ENCODE results near the gene OLAH.
A peak's percentile ranks its signal among the peaks of the same experiment; 100 is the strongest.
"Not testable (repeated sequence)": the region's sequence is repeated elsewhere in the genome, so short reads cannot be mapped to it uniquely, and the experiment has no call there.

OLAH gene

GRCh38 chr10:15043674-15044073, at the start of gene OLAH:
TSS of gene OLAH (plus strand) at chr10:15043943. CDS start at chr10:15047289, 3,346 bp downstream.
- DNase-seq (ENCODE audit: low spot score) = no peak

GRCh38 chr10:14995964-14996565, 47.7 kb upstream of the OLAH start:
- no peak for DNase-seq (ENCODE audit: low spot score)

- DNase-seq (ENCODE audit: low spot score) = not testable (repeated sequence)
These were observed 30.2 kb upstream of the OLAH start for GRCh38 chr10:15013530-15013929.

- DNase-seq (ENCODE audit: low spot score) = peak; percentile 2
These were observed 28.3 kb upstream of the OLAH start for GRCh38 chr10:15015451-15015850.

GRCh38 chr10:15020966-15021365, 22.8 kb upstream of the OLAH start:
- DNase-seq (ENCODE audit: low spot score) = not testable (repeated sequence)

- not testable (repeated sequence) for DNase-seq (ENCODE audit: low spot score)
These were observed 20.7 kb upstream of the OLAH start for GRCh38 chr10:15023079-15023478.

- not testable (repeated sequence) for DNase-seq (ENCODE audit: low spot score)
These were observed 19.4 kb upstream of the OLAH start for GRCh38 chr10:15024017-15025004.

GRCh38 chr10:15025040-15025439, 18.7 kb upstream of the OLAH start:
- DNase-seq (ENCODE audit: low spot score) = not testable (repeated sequence)

GRCh38 chr10:15027741-15028140, 16.0 kb upstream of the OLAH start:
- DNase-seq (ENCODE audit: low spot score) = no peak

- DNase-seq (ENCODE audit: low spot score) = peak; percentile 7
These were observed 8.1 kb upstream of the OLAH start for GRCh38 chr10:15035385-15036301.

GRCh38 chr10:15037691-15038090, 6.1 kb upstream of the OLAH start:
- no peak for DNase-seq (ENCODE audit: low spot score)

- DNase-seq (ENCODE audit: low spot score) = no peak
These were observed 5.3 kb upstream of the OLAH start for GRCh38 chr10:15038416-15038815.

GRCh38 chr10:15045380-15045779, 1.6 kb downstream of the OLAH start:
- no peak for DNase-seq (ENCODE audit: low spot score)

GRCh38 chr10:15046626-15047025, 2.9 kb downstream of the OLAH start:
- no peak for DNase-seq (ENCODE audit: low spot score)

GRCh38 chr10:15049533-15049932, 5.8 kb downstream of the OLAH start:
- no peak for DNase-seq (ENCODE audit: low spot score)

- no peak for DNase-seq (ENCODE audit: low spot score)
These were observed 8.4 kb downstream of the OLAH start for GRCh38 chr10:15052121-15052520.

- DNase-seq (ENCODE audit: low spot score) = no peak
These were observed 9.3 kb downstream of the OLAH start for GRCh38 chr10:15053061-15053460.

- no peak for DNase-seq (ENCODE audit: low spot score)
These were observed 14.9 kb downstream of the OLAH start for GRCh38 chr10:15058689-15059088.

GRCh38 chr10:15059914-15060313, 16.2 kb downstream of the OLAH start:
- DNase-seq (ENCODE audit: low spot score) = no peak

- no peak for DNase-seq (ENCODE audit: low spot score)
These were observed 16.9 kb downstream of the OLAH start for GRCh38 chr10:15060638-15061037.

- DNase-seq (ENCODE audit: low spot score) = no peak
These were observed 23.4 kb downstream of the OLAH start for GRCh38 chr10:15067154-15067553.

- DNase-seq (ENCODE audit: low spot score) = no peak
These were observed 25.1 kb downstream of the OLAH start for GRCh38 chr10:15068802-15069201.

Measured in putamen (tissue), 1 donor.